GM21723 (cell line): Measurements from ENCODE around the gene HAND2.

Experiments used
- ATAC-seq: cut with Tn5 transposase; IDR thresholded peaks from one replicate; pipeline ENCODE4 v1.9.1; 2021; ENCODE audit warnings: mild to moderate bottlenecking, moderate library complexity; ENCODE audit not compliant: unreplicated experiment

The HAND2 gene

DNA sequence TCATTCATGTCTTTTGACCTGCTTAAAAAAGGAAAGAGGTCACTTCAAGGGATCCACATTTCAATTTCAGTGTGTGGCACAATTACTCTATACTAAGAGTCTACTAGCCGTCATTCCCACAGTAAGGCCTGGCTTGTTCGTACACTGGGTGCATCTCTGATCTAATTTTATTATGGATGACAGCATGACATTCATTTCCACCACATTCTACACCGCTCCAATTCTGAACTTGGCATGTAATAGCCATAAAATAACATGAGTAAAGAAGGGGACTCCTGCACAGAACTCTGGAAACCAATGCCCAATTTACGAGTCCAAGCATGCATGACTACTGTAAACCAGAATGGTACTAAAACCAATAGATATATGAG lies 51.1 kb downstream of the HAND2 start:
- no peak for ATAC-seq

DNA sequence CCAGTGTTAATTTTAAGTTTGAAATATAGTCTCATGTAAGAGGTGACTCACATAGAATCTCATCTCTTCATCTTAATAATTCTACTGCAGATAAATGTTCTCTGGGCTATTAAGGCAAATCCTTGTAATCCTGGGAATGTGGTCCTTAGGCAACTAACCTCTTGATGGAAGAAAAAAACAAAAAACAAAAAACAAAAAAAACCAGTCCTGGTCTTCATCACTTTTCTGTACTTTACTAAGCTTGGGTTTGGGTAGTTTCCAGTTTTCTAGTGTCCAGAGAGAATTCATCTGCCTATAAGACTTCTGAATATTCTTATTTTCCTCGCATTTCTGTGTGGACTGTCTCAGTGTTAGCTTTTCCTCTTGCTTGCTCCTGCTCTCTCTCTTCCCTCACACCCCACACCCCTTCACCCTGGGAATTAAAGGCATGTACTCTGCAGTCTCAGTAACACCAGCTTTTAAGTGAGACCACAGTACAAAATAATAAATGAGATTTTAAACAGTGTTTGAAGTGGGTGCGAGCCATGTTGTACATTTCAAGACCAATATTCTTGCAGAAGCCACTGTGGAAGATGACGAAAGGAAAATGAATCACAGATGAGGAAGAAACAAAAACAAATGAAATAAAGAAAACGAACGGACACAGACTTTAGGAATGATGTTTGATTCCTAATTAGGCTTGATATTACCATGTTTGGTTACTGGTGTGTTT lies 51.7 kb downstream of the HAND2 start:
- ATAC-seq = no peak

DNA sequence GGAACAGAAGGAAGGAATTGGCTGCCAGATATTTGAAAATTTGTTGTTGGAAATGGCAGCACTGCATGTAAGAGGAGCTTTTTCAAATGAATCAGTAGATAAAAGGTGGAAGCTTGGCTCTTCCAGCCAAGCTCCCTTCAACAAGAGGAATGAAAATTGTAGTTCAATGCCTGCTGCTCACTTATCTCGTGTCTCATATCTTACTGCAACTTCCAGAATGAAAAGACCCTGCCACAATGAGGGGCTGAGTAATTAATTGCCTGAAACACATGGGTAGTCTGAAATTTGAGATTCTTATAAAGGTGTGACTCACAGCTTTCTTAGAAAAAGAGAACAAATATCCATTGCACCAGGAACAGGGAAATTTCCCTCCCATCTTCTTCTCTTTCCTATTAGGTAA lies 53.0 kb downstream of the HAND2 start:
- no peak for ATAC-seq
